GM23248 (cell line): ENCODE results near the gene AP1M1.

ENCODE experiments used
- EZH2 ChIP-seq: fragments of 200-600 bp; sonication (generic); IDR thresholded peaks from 2 replicates; pipeline ENCODE4 v1.6.1; 2018; ENCODE audit warnings: antibody characterized with exemption, mild to moderate bottlenecking; ENCODE audit not compliant: insufficient read depth, poor library complexity, severe bottlenecking
- EZH2phosphoT487 ChIP-seq: fragments of 200-600 bp; sonication (generic); IDR thresholded peaks from 2 replicates; pipeline ENCODE4 v1.6.1; 2018; ENCODE audit warnings: antibody characterized with exemption, moderate library complexity, mild to moderate bottlenecking, low read depth; ENCODE audit not compliant: insufficient read depth

DNA sequence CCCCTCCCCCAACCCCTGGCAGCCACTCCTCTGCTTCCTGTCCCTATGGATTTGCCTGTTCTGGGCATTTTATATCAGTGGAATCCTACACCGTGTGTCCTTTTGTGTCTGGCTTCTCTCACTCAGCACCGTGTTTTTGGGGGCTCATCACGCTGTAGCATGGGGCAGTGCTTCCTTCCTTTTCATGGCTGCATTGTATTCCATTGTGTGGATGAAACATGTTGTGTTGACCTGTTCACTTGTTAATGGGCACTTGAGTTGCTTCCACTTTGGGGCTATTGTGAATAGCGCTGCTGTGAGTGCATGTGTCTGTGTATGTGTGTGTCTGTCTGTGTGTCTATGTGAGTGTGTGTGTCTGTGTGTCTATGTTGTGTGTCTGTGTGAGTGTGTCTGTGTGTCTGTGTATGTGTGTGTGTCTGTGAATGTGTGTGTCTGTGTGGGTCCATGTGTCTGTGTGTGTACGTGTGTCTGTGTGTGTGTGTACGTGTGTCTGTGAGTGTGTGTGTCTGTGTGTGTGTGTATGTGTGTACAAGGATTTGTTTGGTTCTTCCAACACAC, 57.2 kb downstream of the AP1M1 start:
- TF ChIP-seq EZH2 = no peak
- TF ChIP-seq EZH2phosphoT487 = no peak
